H9 (cell line): ENCODE measurements around the gene NDRG2. TPM values are rescaled to one million over a fixed set of nuclear protein-coding genes. Genes with fewer than 3 reads are reported as not detected.

Experiments used
- DNase-seq: peaks from one replicate; pipeline ENCODE4 v3.0.0-alpha.2; 2017
- H2AFZ ChIP-seq: one replicate; pipeline ENCODE4 v1.6.1; 2013; ENCODE audit warnings: mild to moderate bottlenecking, low read length, control low read depth, moderate library complexity
- H2AK5ac ChIP-seq: 2 replicates; pipeline ENCODE4 v1.6.1; 2013; ENCODE audit warnings: low read length, control low read depth, mixed read lengths; ENCODE audit not compliant: insufficient read length
- H2BK120ac ChIP-seq: one replicate; pipeline ENCODE4 v1.6.1; 2013; ENCODE audit warnings: low read depth, mild to moderate bottlenecking, low read length, control low read depth, inconsistent platforms; ENCODE audit not compliant: poor library complexity, severe bottlenecking
- H2BK12ac ChIP-seq: 2 replicates; pipeline ENCODE4 v1.6.1; 2013; ENCODE audit warnings: low read length, control low read depth, mixed read lengths, low read depth; ENCODE audit not compliant: insufficient read length
- H2BK15ac ChIP-seq: 2 replicates; pipeline ENCODE4 v1.6.1; 2013; ENCODE audit warnings: low read depth, low read length, control low read depth
- H2BK20ac ChIP-seq: one replicate; pipeline ENCODE4 v1.6.1; 2013; ENCODE audit warnings: low read depth, mild to moderate bottlenecking, low read length, control low read depth, inconsistent platforms; ENCODE audit not compliant: poor library complexity, severe bottlenecking
- H2BK5ac ChIP-seq: 2 replicates; pipeline ENCODE4 v1.6.1; 2013; ENCODE audit warnings: low read length, control low read depth, mixed read lengths; ENCODE audit not compliant: insufficient read length
- H3K14ac ChIP-seq: 2 replicates; pipeline ENCODE4 v1.6.1; 2013; ENCODE audit warnings: low read length, control low read depth; ENCODE audit not compliant: insufficient read depth
- H3K18ac ChIP-seq: 2 replicates; pipeline ENCODE4 v1.6.1; 2013; ENCODE audit warnings: low read depth, mild to moderate bottlenecking, mixed read lengths, low read length, control low read depth; ENCODE audit not compliant: insufficient read length
- H3K23ac ChIP-seq: 2 replicates; pipeline ENCODE4 v1.6.1; 2013; ENCODE audit warnings: low read length, control low read depth, mixed read lengths, low read depth; ENCODE audit not compliant: insufficient read length
- H3K23me2 ChIP-seq: 2 replicates; pipeline ENCODE4 v1.6.1; 2013; ENCODE audit warnings: low read depth, mild to moderate bottlenecking, mixed read lengths, low read length, control low read depth; ENCODE audit not compliant: insufficient read length, poor library complexity, severe bottlenecking
- H3K27ac ChIP-seq: 2 replicates; pipeline ENCODE4 v1.5.1; 2013; ENCODE audit warnings: low read length, control low read depth, mixed read lengths, low read depth; ENCODE audit not compliant: insufficient read length
- H3K27me3 ChIP-seq: 2 replicates; pipeline ENCODE4 v1.6.1; 2013; ENCODE audit warnings: low read length, control low read depth, inconsistent platforms; ENCODE audit not compliant: insufficient read depth
- H3K4ac ChIP-seq: 2 replicates; pipeline ENCODE4 v1.6.1; 2013; ENCODE audit warnings: low read depth, mild to moderate bottlenecking, control low read depth, inconsistent platforms, low read length, moderate library complexity
- H3K4me1 ChIP-seq: 2 replicates; pipeline ENCODE4 v1.6.1; 2013; ENCODE audit warnings: low read length, control low read depth, inconsistent platforms; ENCODE audit not compliant: insufficient read depth
- H3K4me2 ChIP-seq: 2 replicates; pipeline ENCODE4 v1.6.1; 2013; ENCODE audit warnings: low read length, control low read depth, mixed read lengths; ENCODE audit not compliant: insufficient read length, insufficient read depth
- H3K56ac ChIP-seq: 2 replicates; pipeline ENCODE4 v1.6.1; 2013; ENCODE audit warnings: low read depth, mild to moderate bottlenecking, mixed read lengths, low read length, control low read depth; ENCODE audit not compliant: insufficient read length
- H3K79me1 ChIP-seq: 2 replicates; pipeline ENCODE4 v1.6.1; 2013; ENCODE audit warnings: low read depth, mild to moderate bottlenecking, moderate library complexity, low read length, control low read depth, inconsistent platforms; ENCODE audit not compliant: insufficient read depth, poor library complexity, severe bottlenecking
- H3K79me2 ChIP-seq: 2 replicates; pipeline ENCODE4 v1.6.1; 2013; ENCODE audit warnings: low read length, control low read depth, inconsistent platforms; ENCODE audit not compliant: insufficient read depth
- H3K9ac ChIP-seq: 2 replicates; pipeline ENCODE4 v1.6.1; 2013; ENCODE audit warnings: low read length, control low read depth, mixed read lengths; ENCODE audit not compliant: insufficient read length; ENCODE audit errors: extremely low read depth
- H3K9me3 ChIP-seq: one replicate; pipeline ENCODE4 v1.6.1; 2013; ENCODE audit warnings: low read depth, low read length, inconsistent platforms; ENCODE audit not compliant: control insufficient read depth
- H3T11ph ChIP-seq: one replicate; pipeline ENCODE4 v1.6.1; 2013; ENCODE audit warnings: mild to moderate bottlenecking, low read length, control low read depth, inconsistent platforms
- H4K20me1 ChIP-seq: one replicate; pipeline ENCODE4 v1.6.1; 2013; ENCODE audit not compliant: control insufficient read depth, insufficient read length, insufficient read depth
- H4K5ac ChIP-seq: 2 replicates; pipeline ENCODE4 v1.6.1; 2013; ENCODE audit warnings: low read depth, mild to moderate bottlenecking, mixed read lengths, low read length, control low read depth; ENCODE audit not compliant: insufficient read length
- H4K8ac ChIP-seq: replicated peaks from 2 replicates; pipeline ENCODE4 v1.6.1; 2013; ENCODE audit warnings: low read length, control low read depth, mixed read lengths, low read depth; ENCODE audit not compliant: insufficient read length
- H4K91ac ChIP-seq: 2 replicates; pipeline ENCODE4 v1.6.1; 2013; ENCODE audit warnings: low read depth, mild to moderate bottlenecking, moderate library complexity, mixed read lengths, low read length, control low read depth; ENCODE audit not compliant: insufficient read length
- H3K27ac Mint-ChIP-seq, 3 experiments: 2 replicates in 2 of 3; 3 replicates in 1 of 3; pipeline ENCODE4 v1.8.0; 2020 to 2021; ENCODE audit warnings: mixed read lengths in 3 of 3, mild to moderate bottlenecking in 1 of 3, moderate library complexity in 1 of 3
- H3K27me3 Mint-ChIP-seq: 2 replicates; pipeline ENCODE4 v1.8.0; 2021; ENCODE audit warnings: low read depth, mild to moderate bottlenecking, moderate library complexity, mixed read lengths
- H3K36me3 Mint-ChIP-seq, 3 experiments: 2 replicates in 2 of 3; 3 replicates in 1 of 3; pipeline ENCODE4 v1.8.0; 2020 to 2021; ENCODE audit warnings: low read depth in 3 of 3, mixed read lengths in 3 of 3; ENCODE audit not compliant: insufficient read depth in 1 of 3
- H3K4me1 Mint-ChIP-seq, 2 experiments: 2 replicates each; pipeline ENCODE4 v1.8.0; 2020; ENCODE audit warnings: mixed read lengths in 2 of 2
- H3K4me3 Mint-ChIP-seq, 2 experiments: 2 replicates in 1 of 2; 3 replicates in 1 of 2; pipeline ENCODE4 v1.8.0; 2020 to 2021; ENCODE audit warnings: mild to moderate bottlenecking in 2 of 2, mixed read lengths in 2 of 2, moderate library complexity in 1 of 2
- H3K9me3 Mint-ChIP-seq, 2 experiments: 2 replicates in 1 of 2; 3 replicates in 1 of 2; pipeline ENCODE4 v1.8.0; 2020; ENCODE audit warnings: mild to moderate bottlenecking in 2 of 2, mixed read lengths in 2 of 2, moderate library complexity in 1 of 2
- WGBS: extraction: QIAGEN DNeasy Blood & Tissue Kit; methylation state at CpG from one replicate; pipeline ENCODE4 v1.1.7; 2013; ENCODE audit warnings: missing lambda C conversion rate, low lambda C conversion rate, mixed read lengths; ENCODE audit not compliant: insufficient read length; ENCODE audit errors: extremely low coverage; 5-methylcytosine and 5-hydroxymethylcytosine counted together
- total RNA-seq: library from RNA; stranded (reverse); gene quantifications from 2 replicates; pipeline ENCODE4 v1.2.1, GENCODE V29; 2021
- TF ChIP-seq, protein P1 (sequence below): fragments of 200-600 bp; sonication (generic); conservative IDR thresholded peaks from 3 replicates; pipeline ENCODE4 v1.8.0; 2021; ENCODE audit warnings: antibody characterized with exemption, mild to moderate bottlenecking

Gene NDRG2
- total RNA-seq, 1 experiment from 2014 or later: 20.6 TPM

DNA sequence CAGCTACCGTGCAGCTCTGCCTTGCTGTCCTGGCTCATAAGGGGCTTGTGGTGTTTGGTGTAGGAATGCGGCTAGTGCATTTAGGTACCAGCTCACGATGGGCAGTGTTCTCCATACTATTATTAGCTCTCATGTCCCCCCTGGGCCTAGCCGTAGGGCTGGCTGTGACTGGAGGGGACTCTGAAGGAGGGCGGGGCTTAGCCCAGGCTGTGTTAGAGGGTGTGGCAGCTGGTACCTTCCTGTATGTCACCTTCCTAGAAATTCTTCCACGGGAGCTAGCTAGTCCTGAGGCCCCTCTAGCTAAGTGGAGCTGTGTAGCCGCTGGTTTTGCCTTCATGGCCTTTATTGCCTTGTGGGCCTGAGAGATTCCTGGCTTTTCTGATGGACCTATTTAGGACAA lies 23.6 kb downstream of the NDRG2 start:
- H2AFZ ChIP-seq: no peak overlapping the region
- no peak overlapping the region for H2BK120ac ChIP-seq
- H3K23ac ChIP-seq: no peak overlapping the region
- no peak overlapping the region for H2BK15ac ChIP-seq
- H4K8ac ChIP-seq: no peak overlapping the region
- no peak overlapping the region for H3K27ac Mint-ChIP-seq
- WGBS: no CpG with 5 or more reads among the region's 7 CpGs
- peaks cover 17 to 19% of the 10 kb centered on the region in 2 experiments for H3K4me1 Mint-ChIP-seq
- H3K4me1 ChIP-seq: no peaks in the 10 kb centered on the region
- no peak overlapping the region for H2BK20ac ChIP-seq
- no peak overlapping the region for H2AK5ac ChIP-seq
- no peak overlapping the region for H3K18ac ChIP-seq
- no peaks in the 10 kb centered on the region for H4K20me1 ChIP-seq
- no peak overlapping the region for H4K5ac ChIP-seq
- H3K79me2 ChIP-seq: no peaks in the 10 kb centered on the region
- no peak overlapping the region for H3K4ac ChIP-seq
- no peaks in the 10 kb centered on the region for H3K9me3 ChIP-seq
- no peak overlapping the region for H3K9ac ChIP-seq
- no peak overlapping the region for H2BK12ac ChIP-seq
- no peak overlapping the region for H4K91ac ChIP-seq
- no peak overlapping the region for H3T11ph ChIP-seq
- TF ChIP-seq, protein P1, sequence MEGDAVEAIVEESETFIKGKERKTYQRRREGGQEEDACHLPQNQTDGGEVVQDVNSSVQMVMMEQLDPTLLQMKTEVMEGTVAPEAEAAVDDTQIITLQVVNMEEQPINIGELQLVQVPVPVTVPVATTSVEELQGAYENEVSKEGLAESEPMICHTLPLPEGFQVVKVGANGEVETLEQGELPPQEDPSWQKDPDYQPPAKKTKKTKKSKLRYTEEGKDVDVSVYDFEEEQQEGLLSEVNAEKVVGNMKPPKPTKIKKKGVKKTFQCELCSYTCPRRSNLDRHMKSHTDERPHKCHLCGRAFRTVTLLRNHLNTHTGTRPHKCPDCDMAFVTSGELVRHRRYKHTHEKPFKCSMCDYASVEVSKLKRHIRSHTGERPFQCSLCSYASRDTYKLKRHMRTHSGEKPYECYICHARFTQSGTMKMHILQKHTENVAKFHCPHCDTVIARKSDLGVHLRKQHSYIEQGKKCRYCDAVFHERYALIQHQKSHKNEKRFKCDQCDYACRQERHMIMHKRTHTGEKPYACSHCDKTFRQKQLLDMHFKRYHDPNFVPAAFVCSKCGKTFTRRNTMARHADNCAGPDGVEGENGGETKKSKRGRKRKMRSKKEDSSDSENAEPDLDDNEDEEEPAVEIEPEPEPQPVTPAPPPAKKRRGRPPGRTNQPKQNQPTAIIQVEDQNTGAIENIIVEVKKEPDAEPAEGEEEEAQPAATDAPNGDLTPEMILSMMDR: no peak
- no peaks in the 10 kb centered on the region for H3K23me2 ChIP-seq
- no peak overlapping the region for H2BK5ac ChIP-seq
- no peaks in the 10 kb centered on the region; the same call in 1 of the 2 replicates for H3K27me3 Mint-ChIP-seq
- no peaks in the 10 kb centered on the region for H3K9me3 Mint-ChIP-seq
- H3K79me1 ChIP-seq: no peaks in the 10 kb centered on the region
- H3K4me2 ChIP-seq: no peak overlapping the region
- no peak overlapping the region for H3K4me3 Mint-ChIP-seq
- H3K56ac ChIP-seq: no peak overlapping the region
- no peak for DNase-seq
- H3K27ac ChIP-seq: no peak overlapping the region
- no peaks in the 10 kb centered on the region for H3K27me3 ChIP-seq
- no peak overlapping the region for H3K14ac ChIP-seq
- H3K36me3 Mint-ChIP-seq: peaks cover 5 to 8% (median 5%) of the 10 kb centered on the region in 3 experiments; a peak in 5 of 7 replicates
